ENCODE results near the gene SFXN5. TPM values are rescaled to one million over a fixed set of nuclear protein-coding genes. Genes with fewer than 3 reads are reported as not detected.

Gene SFXN5
- total and polyA plus RNA-seq, 2 donors (not counting 1 experiment from before 2014, with no cell fraction given): 5.8 to 13.9 TPM

GRCh38 chr2:73112026-73112912, 40.8 kb upstream of the SFXN5 start:
- Histone ChIP-seq H4K20me1 (ENCODE audit: control insufficient read depth, extremely low read depth, insufficient read depth, low read length) (no peaks in the 10 kb centered on the region), H3K4me3 (replicated peaks in 1 of 4; ENCODE audit: control extremely low read depth in 1 of 4, insufficient read depth in 1 of 4, low read depth in 3 of 4, low read length in 4 of 4) (peak overlapping the region; percentile 64 to 85 (median 71)), H3K27me3 (ENCODE audit: control insufficient read depth, insufficient read depth, low read length) (no peaks in the 10 kb centered on the region), H3K9me3 (ENCODE audit: control insufficient read depth, insufficient read depth, low read depth, low read length) (no peaks in the 10 kb centered on the region), H3K4me1 (ENCODE audit: control insufficient read depth, extremely low read depth, insufficient read depth, low read length) (peaks cover 22% of the 10 kb centered on the region), H3K36me3 (ENCODE audit: control insufficient read depth, insufficient read depth, low read length) (no peaks in the 10 kb centered on the region), H3K9ac (ENCODE audit: insufficient read depth, low read length) (peak overlapping the region; percentile 93), H3K79me2 (ENCODE audit: control insufficient read depth, insufficient read depth, low read length) (peaks cover 52% of the 10 kb centered on the region), H3K27ac (ENCODE audit: insufficient read depth, low read length) (peak overlapping the region; percentile 88), H3K4me2 (ENCODE audit: extremely low read depth, insufficient read depth, low read length) (peak overlapping the region; percentile 81), H2AFZ (ENCODE audit: low read length) (peak overlapping the region; percentile 39)
- no peak for TF ChIP-seq EZH2 (IDR thresholded peaks at IDR 0.05; ENCODE audit: low read length, missing control alignments)
- TF ChIP-seq, protein P1, sequence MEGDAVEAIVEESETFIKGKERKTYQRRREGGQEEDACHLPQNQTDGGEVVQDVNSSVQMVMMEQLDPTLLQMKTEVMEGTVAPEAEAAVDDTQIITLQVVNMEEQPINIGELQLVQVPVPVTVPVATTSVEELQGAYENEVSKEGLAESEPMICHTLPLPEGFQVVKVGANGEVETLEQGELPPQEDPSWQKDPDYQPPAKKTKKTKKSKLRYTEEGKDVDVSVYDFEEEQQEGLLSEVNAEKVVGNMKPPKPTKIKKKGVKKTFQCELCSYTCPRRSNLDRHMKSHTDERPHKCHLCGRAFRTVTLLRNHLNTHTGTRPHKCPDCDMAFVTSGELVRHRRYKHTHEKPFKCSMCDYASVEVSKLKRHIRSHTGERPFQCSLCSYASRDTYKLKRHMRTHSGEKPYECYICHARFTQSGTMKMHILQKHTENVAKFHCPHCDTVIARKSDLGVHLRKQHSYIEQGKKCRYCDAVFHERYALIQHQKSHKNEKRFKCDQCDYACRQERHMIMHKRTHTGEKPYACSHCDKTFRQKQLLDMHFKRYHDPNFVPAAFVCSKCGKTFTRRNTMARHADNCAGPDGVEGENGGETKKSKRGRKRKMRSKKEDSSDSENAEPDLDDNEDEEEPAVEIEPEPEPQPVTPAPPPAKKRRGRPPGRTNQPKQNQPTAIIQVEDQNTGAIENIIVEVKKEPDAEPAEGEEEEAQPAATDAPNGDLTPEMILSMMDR (conservative IDR thresholded peaks at IDR 0.05 in 1 of 2, IDR thresholded peaks at IDR 0.05 in 1 of 2; ENCODE audit: low read depth in 1 of 2, low read length in 2 of 2): no peak
- DNase-seq (ENCODE audit: low read depth in 2 of 2): peak; percentile 39 to 61

DNA sequence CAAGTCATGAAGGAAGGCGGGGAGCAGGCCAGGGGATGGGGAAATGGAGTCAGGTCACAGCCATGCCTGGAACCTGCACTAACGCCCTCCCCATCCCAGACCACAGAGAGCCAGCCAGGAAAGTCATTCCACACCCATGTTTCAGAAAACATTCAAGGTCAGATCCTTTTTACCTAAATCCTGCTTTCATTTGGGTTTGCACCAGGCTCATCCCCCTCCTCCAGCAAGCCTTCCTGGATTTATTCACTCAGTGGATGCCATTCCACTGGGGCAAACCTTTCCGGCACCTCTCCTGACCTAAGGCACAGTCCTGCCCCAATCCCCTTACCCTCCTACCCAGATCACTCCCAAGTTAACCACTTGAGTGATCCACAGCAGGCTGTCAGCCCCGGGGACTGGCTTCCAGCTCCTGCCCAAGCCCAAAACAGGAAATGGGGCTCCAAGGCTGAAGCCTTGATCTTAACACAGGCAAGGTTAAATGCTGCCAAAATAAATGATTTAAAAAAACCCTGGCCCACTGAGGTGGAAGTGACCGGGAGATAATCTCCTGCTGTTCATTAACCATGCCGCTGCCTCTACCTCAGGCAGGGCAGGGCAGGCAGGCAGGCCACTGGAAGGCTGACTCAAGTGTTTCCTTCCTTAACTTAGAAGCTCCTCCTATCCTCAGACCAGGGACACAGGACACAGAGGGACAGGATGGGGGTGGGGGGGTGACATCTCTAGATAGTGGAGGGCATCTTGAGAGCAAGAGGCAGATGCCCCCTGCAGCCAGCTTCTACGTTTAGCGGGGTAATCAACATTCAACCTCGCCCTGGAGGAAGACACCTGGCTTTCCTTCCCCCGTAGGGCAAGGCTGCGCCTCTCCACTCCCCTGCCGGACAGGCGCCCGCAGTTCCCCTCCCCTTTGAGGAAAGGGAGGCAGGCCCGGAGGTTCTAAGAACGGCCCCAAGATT, 39.8 kb upstream of the SFXN5 start:
- H4K20me1 ChIP-seq (ENCODE audit: control insufficient read depth, extremely low read depth, insufficient read depth, low read length): no peaks in the 10 kb centered on the region

More for the DNA sequence above, 39.8 kb upstream of the SFXN5 start:
- peak overlapping the region; percentile 64 to 85 (median 71) for H3K4me3 ChIP-seq (replicated peaks in 1 of 4; ENCODE audit: control extremely low read depth in 1 of 4, insufficient read depth in 1 of 4, low read depth in 3 of 4, low read length in 4 of 4)
- H3K79me2 ChIP-seq (ENCODE audit: control insufficient read depth, insufficient read depth, low read length): peaks cover 61% of the 10 kb centered on the region
- H3K36me3 ChIP-seq (ENCODE audit: control insufficient read depth, insufficient read depth, low read length): no peaks in the 10 kb centered on the region
- peak overlapping the region; percentile 93 for H3K9ac ChIP-seq (ENCODE audit: insufficient read depth, low read length)
- H3K4me2 ChIP-seq (ENCODE audit: extremely low read depth, insufficient read depth, low read length): peak overlapping the region; percentile 81
- H2AFZ ChIP-seq (ENCODE audit: low read length): no peak overlapping the region
- H3K27me3 ChIP-seq (ENCODE audit: control insufficient read depth, insufficient read depth, low read length): no peaks in the 10 kb centered on the region
- no peaks in the 10 kb centered on the region for H3K9me3 ChIP-seq (ENCODE audit: control insufficient read depth, insufficient read depth, low read depth, low read length)
- TF ChIP-seq, protein P1 (conservative IDR thresholded peaks at IDR 0.05 in 1 of 2, IDR thresholded peaks at IDR 0.05 in 1 of 2; ENCODE audit: low read depth in 1 of 2, low read length in 2 of 2): no peak
- no peak for TF ChIP-seq EZH2 (IDR thresholded peaks at IDR 0.05; ENCODE audit: low read length, missing control alignments)
- DNase-seq (ENCODE audit: low read depth in 2 of 2): peak; percentile 28 to 57
- peak overlapping the region; percentile 88 for H3K27ac ChIP-seq (ENCODE audit: insufficient read depth, low read length)
- peaks cover 31% of the 10 kb centered on the region for H3K4me1 ChIP-seq (ENCODE audit: control insufficient read depth, extremely low read depth, insufficient read depth, low read length)

Measured in fibroblast of lung (primary cell).